Duodenal mucosa (tissue), 2 donors: ENCODE results near the gene AHDC1.
"Not testable (repeated sequence)": the region's sequence is repeated elsewhere in the genome, so short reads cannot be mapped to it uniquely, and the experiment has no call there.

Source experiments
- H3K27ac ChIP-seq: one replicate; pipeline ENCODE4 v1.7.0; 2013; ENCODE audit warnings: low read depth, low read length
- H3K27me3 ChIP-seq, 2 donors: one replicate each; pipeline ENCODE4 v1.7.0; 2013; ENCODE audit warnings: low read length in 2 of 2, control low read depth in 1 of 2; ENCODE audit not compliant: insufficient read depth in 2 of 2, control insufficient read depth in 1 of 2
- H3K36me3 ChIP-seq, 2 donors: one replicate each; pipeline ENCODE4 v1.7.0; 2013; ENCODE audit warnings: low read length in 2 of 2, control low read depth in 1 of 2; ENCODE audit not compliant: insufficient read depth in 2 of 2, control insufficient read depth in 1 of 2
- H3K4me1 ChIP-seq, 2 donors: one replicate each; pipeline ENCODE4 v1.7.0; 2013; ENCODE audit warnings: low read length in 2 of 2, control low read depth in 1 of 2; ENCODE audit not compliant: insufficient read depth in 2 of 2, control insufficient read depth in 1 of 2
- H3K4me3 ChIP-seq, 2 donors: one replicate each; pipeline ENCODE4 v1.7.0; 2013; ENCODE audit warnings: low read length in 2 of 2, low read depth in 1 of 2
- H3K9ac ChIP-seq, 2 donors: one replicate each; pipeline ENCODE4 v1.7.0; 2013; ENCODE audit warnings: low read length in 2 of 2, low read depth in 1 of 2
- H3K9me3 ChIP-seq, 2 donors: one replicate each; pipeline ENCODE4 v1.7.0; 2013; ENCODE audit warnings: low read length in 2 of 2, control low read depth in 1 of 2; ENCODE audit not compliant: control insufficient read depth in 1 of 2

The AHDC1 gene

DNA sequence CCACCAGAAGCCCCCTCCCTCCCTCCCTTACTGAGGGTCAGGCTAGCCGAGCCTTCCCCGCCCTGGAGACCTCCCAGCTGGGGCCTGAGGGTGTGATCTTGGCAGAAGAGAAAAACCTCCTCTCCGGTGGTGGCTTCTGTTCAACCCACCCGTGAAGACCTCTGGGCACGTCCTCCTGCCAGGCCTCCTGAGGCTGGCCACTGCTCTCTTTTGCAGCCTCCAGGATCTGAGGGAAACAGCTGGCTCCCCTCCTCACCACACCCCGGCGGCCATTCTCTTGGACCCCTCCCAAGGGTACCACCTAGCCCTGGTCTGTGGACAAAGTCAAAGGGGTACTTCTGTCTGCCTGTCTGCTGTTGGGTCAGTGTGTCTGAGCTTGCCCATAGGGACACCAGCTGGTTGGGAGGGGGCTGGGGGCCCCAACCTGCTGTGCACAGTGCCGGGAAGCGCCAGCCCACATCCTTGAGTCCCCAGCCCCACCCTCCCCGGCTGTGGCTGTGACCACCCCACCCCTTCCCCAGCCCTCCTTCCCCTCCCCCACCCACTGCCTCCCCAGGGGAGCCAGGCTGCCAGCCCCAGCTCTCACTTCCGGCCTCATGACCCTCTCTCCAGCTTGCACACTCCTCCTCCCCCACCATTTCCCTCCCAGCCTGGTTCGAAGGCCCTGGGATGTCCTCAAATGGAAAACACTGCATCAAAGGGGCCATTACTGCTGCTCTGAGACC, 48.1 kb downstream of the AHDC1 start:
- no peak overlapping the region for H3K27ac ChIP-seq
- no peak overlapping the region for H3K9ac ChIP-seq
- peaks cover 18 to 31% of the 10 kb centered on the region in 2 donors for H3K4me1 ChIP-seq
- no peaks in the 10 kb centered on the region for H3K27me3 ChIP-seq
- H3K4me3 ChIP-seq = no peak overlapping the region
- H3K36me3 ChIP-seq = peaks cover 3 to 4% of the 10 kb centered on the region in 2 donors
- H3K9me3 ChIP-seq = no peaks in the 10 kb centered on the region

DNA sequence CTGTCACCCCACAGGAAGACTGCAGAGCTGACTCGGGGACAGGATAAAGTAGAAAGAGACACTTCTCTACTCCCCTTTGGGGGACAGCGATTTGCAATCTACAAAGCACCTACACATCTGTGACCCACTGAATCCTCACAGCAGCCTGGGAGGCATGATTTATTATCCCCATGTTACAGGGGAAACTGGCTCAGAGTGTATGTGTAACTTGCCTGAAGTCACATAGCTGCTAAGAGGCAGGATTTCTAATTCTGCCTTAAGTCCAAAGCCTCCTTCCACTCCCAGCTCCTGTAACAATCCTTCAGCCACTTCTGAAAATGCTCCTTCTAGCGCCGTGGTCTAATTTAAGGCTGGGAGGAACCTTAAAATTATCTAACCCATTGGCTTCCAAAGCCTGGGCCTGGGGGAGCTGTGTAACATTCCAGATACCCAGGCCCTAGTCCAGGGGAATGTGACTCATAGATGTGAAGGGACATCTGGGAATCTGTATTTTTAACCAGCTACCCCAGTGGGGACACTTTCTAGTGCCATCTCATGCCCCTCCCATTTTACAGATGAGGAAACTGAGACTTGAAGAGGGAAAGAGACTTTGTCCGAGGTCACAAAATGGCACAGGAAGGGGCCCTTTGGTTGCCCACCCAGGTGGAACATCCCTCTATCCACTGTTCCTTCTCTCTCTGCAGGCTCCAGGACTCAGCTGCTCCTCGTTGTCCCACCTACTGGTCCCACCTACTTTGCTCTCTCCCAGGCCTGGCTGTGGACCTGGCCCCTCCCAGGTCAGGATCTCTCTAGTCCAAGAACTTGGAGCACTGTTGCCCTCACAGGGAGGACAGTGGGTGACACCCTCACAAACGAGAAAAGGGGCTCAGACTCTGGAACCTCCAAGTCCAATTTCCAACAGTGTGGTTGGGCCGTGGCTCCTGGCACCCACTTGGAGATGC, 48.9 kb downstream of the AHDC1 start:
- Histone ChIP-seq H3K36me3 (peaks cover 3 to 4% of the 10 kb centered on the region in 2 donors), H3K27ac (no peak overlapping the region), H3K4me1 (peaks cover 18 to 28% of the 10 kb centered on the region in 2 donors), H3K9me3 (no peaks in the 10 kb centered on the region), H3K27me3 (no peaks in the 10 kb centered on the region), H3K4me3 (no peak overlapping the region), H3K9ac (no peak overlapping the region)

DNA sequence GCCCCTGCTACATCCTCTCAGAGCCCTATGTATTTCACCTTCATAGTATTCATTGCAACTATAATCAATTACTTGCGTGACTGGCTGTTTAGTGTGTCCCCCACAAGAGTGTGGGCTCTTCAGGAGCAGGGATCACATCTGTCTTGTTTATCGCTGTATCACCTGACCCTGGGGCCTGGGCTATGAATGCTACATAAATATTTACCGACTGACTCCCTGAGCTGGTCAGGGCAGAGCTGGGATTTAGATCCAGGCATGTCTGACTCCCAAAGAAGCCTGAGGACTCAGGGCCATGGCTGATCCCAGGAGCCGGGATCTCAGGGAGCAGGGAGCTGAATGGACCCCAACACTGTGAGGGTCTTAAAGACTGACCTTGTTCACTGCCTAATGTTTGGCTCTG, 49.7 kb downstream of the AHDC1 start:
- Histone ChIP-seq H3K9me3 (no peaks in the 10 kb centered on the region), H3K36me3 (peaks cover 3 to 4% of the 10 kb centered on the region in 2 donors), H3K27me3 (no peaks in the 10 kb centered on the region), H3K4me3 (no peak overlapping the region), H3K4me1 (peaks cover 18 to 30% of the 10 kb centered on the region in 2 donors), H3K9ac (no peak overlapping the region), H3K27ac (no peak overlapping the region)

DNA sequence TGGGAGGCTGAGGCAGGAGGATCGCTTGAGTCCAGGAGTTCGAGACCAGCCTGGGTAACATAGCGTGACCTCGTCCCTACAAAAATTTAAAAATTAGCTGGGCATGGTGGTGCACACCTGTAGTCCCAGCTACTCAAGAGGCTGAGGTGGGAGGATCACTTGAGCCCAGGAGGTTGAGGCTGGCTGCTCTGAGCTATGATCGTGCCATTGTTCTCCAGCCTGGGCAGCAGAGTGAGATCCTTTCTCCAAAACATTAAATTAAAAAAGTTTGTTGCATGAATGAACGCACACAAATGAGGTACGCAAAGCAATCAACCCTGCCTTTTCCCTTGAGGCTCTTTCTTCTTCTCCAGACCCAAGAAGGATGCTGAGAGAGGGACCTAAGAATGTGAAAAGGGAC, 50.1 kb downstream of the AHDC1 start:
- not testable (repeated sequence) for H3K36me3 ChIP-seq, H3K4me3 ChIP-seq, H3K9ac ChIP-seq, H3K27me3 ChIP-seq, H3K27ac ChIP-seq, H3K9me3 ChIP-seq
- peaks cover 18 to 33% of the 10 kb centered on the region in 2 donors for H3K4me1 ChIP-seq

DNA sequence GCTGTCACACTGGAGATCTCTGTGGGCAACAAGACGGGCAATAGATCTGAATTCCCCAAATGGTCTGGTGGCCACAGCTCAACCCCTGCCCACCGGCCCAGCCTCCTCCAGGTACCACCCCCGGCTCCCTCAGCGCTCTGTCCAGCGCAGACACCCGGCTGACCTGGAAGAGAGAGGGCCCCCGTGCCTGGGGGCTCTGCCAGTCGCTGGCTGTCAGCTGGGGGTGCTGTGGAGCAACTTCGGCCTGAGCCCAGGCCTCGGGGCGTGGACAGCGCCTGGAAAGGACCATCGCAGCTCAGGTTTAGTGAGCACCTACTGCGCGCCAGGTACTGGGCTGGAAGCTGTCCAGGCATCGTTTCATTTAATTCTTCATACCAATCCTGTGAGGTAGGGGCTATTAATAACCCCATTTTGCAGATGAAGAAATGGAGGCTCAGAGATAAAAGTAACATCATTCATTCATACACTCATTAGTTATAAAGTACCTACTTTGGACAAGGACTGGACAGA, 51.0 kb downstream of the AHDC1 start:
- Histone ChIP-seq H3K27me3 (no peaks in the 10 kb centered on the region), H3K4me1 (peaks cover 13 to 30% of the 10 kb centered on the region in 2 donors), H3K36me3 (peaks cover 3 to 4% of the 10 kb centered on the region in 2 donors), H3K9me3 (no peaks in the 10 kb centered on the region), H3K27ac (no peak overlapping the region), H3K9ac (no peak overlapping the region), H3K4me3 (no peak overlapping the region)

DNA sequence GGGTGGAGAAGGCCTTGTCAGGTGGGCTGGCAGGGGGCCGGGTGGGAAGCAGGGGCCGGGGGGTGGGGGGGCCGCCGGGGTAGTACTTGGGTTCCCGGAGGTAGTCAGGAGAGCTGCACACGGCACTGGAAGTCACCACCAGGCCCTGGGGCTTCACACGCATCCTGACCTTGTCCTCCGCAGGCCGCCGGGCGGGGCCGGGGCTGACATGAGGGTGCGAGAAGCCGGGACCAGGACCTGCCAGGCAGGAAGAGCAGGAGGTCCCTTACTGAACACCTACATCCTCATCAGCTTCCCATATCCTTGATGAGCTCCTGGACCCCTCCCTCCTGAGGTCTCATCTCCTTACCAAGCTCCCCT, 52.0 kb downstream of the AHDC1 start:
- Histone ChIP-seq H3K36me3 (peaks cover 3 to 4% of the 10 kb centered on the region in 2 donors), H3K27ac (no peak overlapping the region), H3K9me3 (no peaks in the 10 kb centered on the region), H3K4me3 (no peak overlapping the region), H3K4me1 (peaks cover 6 to 21% of the 10 kb centered on the region in 2 donors), H3K27me3 (no peaks in the 10 kb centered on the region), H3K9ac (no peak overlapping the region)

DNA sequence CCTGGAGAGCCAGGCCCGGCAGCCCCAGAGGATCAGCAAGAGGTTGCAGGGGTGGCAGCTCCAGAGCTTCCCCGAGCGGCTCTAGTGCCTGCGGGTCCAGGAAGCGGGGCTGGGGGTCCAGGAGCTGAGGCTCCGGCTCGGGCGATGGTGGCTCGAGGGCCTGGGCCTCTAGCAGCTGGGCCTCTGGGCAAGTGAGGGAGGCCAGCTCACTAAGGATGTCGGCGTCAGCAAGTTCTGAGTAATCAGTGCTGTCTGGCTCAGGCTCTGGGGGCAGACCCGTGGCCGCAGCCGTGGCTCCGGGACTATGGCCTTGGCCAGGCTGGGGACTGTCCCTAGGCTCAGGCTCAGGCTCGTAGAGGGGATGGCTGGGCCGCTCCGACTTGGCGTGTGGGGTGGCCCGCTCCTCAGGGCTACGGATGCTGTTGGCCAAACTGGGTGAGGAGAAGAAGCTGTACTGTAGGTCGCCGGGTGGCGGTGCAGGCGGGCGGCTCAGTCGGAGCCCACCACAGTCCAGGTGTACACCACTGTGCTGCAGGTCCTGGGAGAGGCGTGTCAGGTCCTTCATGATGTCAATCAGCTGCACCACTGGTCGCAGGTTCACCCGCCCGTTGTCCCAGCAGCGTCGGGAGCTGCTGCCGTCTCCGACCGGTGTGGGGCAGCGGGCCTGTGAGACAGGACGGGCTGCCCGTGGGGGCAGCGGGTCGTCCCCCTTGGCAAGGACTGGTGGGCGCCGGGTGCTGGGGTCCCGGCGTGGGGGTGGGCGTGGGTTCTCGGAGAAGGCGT, 52.6 kb downstream of the AHDC1 start:
- Histone ChIP-seq H3K4me1 (peaks cover 2 to 17% of the 10 kb centered on the region in 2 donors), H3K36me3 (peaks cover 3 to 4% of the 10 kb centered on the region in 2 donors), H3K27me3 (no peaks in the 10 kb centered on the region), H3K27ac (no peak overlapping the region), H3K9me3 (no peaks in the 10 kb centered on the region), H3K9ac (no peak overlapping the region), H3K4me3 (no peak overlapping the region)

DNA sequence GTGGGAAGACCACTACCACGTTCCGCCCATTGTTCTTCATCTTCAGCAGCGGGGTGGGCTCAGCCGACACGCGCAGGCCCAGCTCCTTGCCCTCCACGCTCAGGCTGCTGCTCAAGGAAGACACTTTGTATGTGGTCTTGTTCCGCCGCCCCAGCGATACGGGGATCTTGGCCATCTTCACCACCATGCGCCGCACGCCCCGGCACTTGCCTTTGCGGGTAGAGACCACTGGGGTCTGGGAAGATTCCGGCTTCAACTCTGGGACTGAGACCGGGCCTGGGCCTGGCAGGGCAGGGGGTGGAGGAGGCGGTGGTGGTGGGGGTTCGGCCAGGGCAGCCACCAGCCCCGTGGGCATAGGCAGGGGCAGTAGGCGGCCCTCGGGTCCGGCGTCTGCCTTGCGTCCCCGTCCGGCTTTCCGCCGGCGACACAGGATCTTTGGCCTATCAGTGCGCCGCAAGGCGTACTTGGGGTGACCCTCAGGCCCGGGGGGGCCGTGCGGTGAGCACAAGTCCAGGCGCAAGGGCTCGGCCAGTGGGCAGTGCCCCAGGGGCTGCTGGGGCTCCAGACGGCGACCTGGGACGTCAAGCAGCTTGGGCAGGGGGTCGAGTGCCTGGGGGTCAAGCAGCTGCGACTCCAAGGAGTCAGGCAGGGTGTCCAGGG, 53.3 kb downstream of the AHDC1 start:
- H3K9ac ChIP-seq = no peak overlapping the region
- H3K27ac ChIP-seq = no peak overlapping the region
- peaks cover 3 to 4% of the 10 kb centered on the region in 2 donors for H3K36me3 ChIP-seq
- H3K4me1 ChIP-seq = peaks cover 0 to 15% of the 10 kb centered on the region in 2 donors
- H3K9me3 ChIP-seq = no peaks in the 10 kb centered on the region
- H3K27me3 ChIP-seq = no peaks in the 10 kb centered on the region
- H3K4me3 ChIP-seq = no peak overlapping the region

DNA sequence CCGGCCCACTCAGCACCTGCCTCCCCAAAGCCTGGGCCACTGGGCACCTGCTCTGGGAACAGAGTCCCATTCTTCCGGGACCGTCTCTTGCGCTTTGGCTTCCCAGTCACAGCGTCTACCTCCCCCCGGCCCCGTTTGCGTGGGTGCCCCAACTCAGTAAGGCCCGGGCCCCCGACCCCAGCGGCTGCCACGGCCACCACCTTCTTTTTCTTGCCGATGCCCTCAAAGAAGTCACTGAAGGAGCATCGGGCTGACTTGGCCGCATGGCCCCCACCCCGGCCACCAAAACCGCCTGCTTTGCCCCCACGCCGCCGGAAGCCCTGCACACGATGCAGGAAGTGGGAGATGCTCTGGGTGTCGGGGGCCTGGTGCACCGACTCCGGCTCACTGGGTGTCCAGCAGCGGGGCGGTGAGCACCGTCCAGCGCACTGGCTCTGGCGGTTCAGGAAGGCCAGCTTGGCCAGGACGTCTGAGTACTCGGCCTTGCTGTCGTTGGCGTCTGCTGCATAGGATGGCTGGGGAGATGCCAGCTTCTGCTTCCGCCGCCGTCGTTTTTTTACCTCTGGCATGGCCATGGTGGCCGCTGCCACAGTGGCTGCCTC, 54.0 kb downstream of the AHDC1 start:
- Histone ChIP-seq H3K9ac (no peak overlapping the region), H3K27me3 (no peaks in the 10 kb centered on the region), H3K4me1 (peaks cover 0 to 10% of the 10 kb centered on the region in 2 donors), H3K9me3 (no peaks in the 10 kb centered on the region), H3K36me3 (peaks cover 3 to 4% of the 10 kb centered on the region in 2 donors), H3K27ac (no peak overlapping the region), H3K4me3 (no peak overlapping the region)
